ENCODE results near the gene MLLT10.
"Not testable (repeated sequence)": the region's sequence is repeated elsewhere in the genome, so short reads cannot be mapped to it uniquely, and the experiment has no call there.

MLLT10 gene

GRCh38 chr10:21529032-21529910 lies 4.8 kb upstream of the MLLT10 start:
- no peak for DNase-seq

GRCh38 chr10:21530168-21530567 lies 3.9 kb upstream of the MLLT10 start:
- DNase-seq: no peak

- no peak for DNase-seq
Measured at GRCh38 chr10:21530641-21531040, 3.4 kb upstream of the MLLT10 start.

GRCh38 chr10:21531164-21531563 lies 2.9 kb upstream of the MLLT10 start:
- DNase-seq: no peak

GRCh38 chr10:21532694-21533466 lies 1.2 kb upstream of the MLLT10 start:
- no peak for DNase-seq

- DNase-seq: peak; percentile 96
Measured at GRCh38 chr10:21534280-21534586, 201 bp downstream of the MLLT10 start.

- DNase-seq: peak; percentile 31
Measured at GRCh38 chr10:21534604-21535493, 817 bp downstream of the MLLT10 start.

GRCh38 chr10:21535494-21535965 lies 1.5 kb downstream of the MLLT10 start:
- no peak for DNase-seq

GRCh38 chr10:21535976-21536375 lies 1.9 kb downstream of the MLLT10 start:
- DNase-seq: not testable (repeated sequence)

GRCh38 chr10:21536874-21537273 lies 2.8 kb downstream of the MLLT10 start:
- DNase-seq: no peak

- DNase-seq: not testable (repeated sequence)
Measured at GRCh38 chr10:21540701-21541100, 6.7 kb downstream of the MLLT10 start.

GRCh38 chr10:21547246-21547645 lies 13.2 kb downstream of the MLLT10 start:
- no peak for DNase-seq

GRCh38 chr10:21552638-21553037 lies 18.6 kb downstream of the MLLT10 start:
- DNase-seq: no peak

GRCh38 chr10:21556527-21556926 lies 22.5 kb downstream of the MLLT10 start:
- DNase-seq: no peak

GRCh38 chr10:21558984-21559383 lies 25.0 kb downstream of the MLLT10 start:
- DNase-seq: not testable (repeated sequence)

GRCh38 chr10:21570761-21571521 lies 36.9 kb downstream of the MLLT10 start:
- DNase-seq: no peak

GRCh38 chr10:21572578-21572977 lies 38.5 kb downstream of the MLLT10 start:
- no peak for DNase-seq

- DNase-seq: not testable (repeated sequence)
Measured at GRCh38 chr10:21574514-21574913, 40.5 kb downstream of the MLLT10 start.

- no peak for DNase-seq
Measured at GRCh38 chr10:21579291-21579690, 45.3 kb downstream of the MLLT10 start.

GRCh38 chr10:21581421-21581834 lies 47.4 kb downstream of the MLLT10 start:
- DNase-seq: not testable (repeated sequence)

GRCh38 chr10:21584834-21585530 lies 51.0 kb downstream of the MLLT10 start:
- DNase-seq: no peak

- no peak for DNase-seq
Measured at GRCh38 chr10:21587391-21587790, 53.4 kb downstream of the MLLT10 start.

Measured in NCI-H510A (cell line).